H7 (cell line): ENCODE data around the gene SLC5A3. TPM values are rescaled to one million over a fixed set of nuclear protein-coding genes. Genes with fewer than 3 reads are reported as not detected.

Source experiments
- DNase-seq: peaks from one replicate; pipeline ENCODE4 v3.0.0; 2012
- H3K27me3 ChIP-seq: 2 replicates; pipeline ENCODE4 v1.6.0; 2011; ENCODE audit warnings: mild to moderate bottlenecking, low read length; ENCODE audit not compliant: control insufficient read depth, insufficient read depth
- H3K36me3 ChIP-seq: replicated peaks from 2 replicates; pipeline ENCODE4 v1.5.1; 2011; ENCODE audit warnings: low read length; ENCODE audit not compliant: control insufficient read depth, insufficient read depth
- H3K4me3 ChIP-seq: 2 replicates; pipeline ENCODE4 v1.5.1; 2011; ENCODE audit warnings: low read depth, mild to moderate bottlenecking, control low read depth, low read length, moderate library complexity; ENCODE audit not compliant: insufficient read depth
- total RNA-seq: library from RNA; depleted of rRNA; stranded (reverse); fragments of >200 nt; shearing (Covaris generic); gene quantifications from 2 replicates; pipeline ENCODE4 v1.2.3, GENCODE V29; 2014

The SLC5A3 gene
- total RNA-seq, 1 experiment from 2014 or later = 7.2 TPM

DNA sequence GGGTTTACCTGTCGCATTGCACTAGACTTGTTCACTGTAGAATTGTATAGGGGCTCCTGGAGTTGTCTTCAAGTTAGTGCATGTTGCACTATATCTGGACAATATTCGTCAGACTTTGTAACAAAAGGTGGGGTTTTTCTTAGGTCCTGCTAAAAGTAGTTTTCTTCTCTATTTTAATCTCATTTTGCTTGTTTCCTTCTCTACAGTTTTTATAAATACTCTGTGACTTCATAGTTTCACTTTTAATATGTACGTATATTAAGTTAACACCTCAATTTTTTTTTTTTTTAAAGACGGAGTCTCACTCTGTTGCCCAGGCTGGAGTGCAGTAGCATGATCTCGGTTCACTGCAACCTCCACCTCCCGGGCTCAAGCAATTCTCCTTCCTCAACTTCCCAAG lies 26.5 kb upstream of the SLC5A3 start:
- no peaks in the 10 kb centered on the region for H3K27me3 ChIP-seq
- no peak for DNase-seq
- H3K36me3 ChIP-seq = no peaks in the 10 kb centered on the region
- H3K4me3 ChIP-seq = no peak overlapping the region

DNA sequence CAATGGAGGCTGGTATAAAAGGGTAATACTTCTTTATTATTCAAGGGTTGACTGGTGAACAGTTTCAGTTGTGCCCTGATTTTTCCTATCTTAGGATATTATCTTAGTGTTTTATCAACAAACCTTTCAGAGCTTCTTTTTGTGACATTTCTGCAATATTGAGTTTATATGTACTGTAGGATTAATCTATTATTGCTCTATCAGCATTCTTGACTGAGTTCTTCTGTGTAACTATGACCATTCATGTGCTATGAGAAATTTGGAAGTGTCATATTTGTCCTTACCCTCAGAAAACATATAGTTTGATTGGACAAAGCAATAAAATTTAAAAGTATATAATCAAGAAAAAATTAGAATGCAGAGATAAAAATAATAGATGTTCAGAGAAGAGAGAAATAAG lies 25.5 kb upstream of the SLC5A3 start:
- no peaks in the 10 kb centered on the region for H3K36me3 ChIP-seq
- no peak for DNase-seq
- no peak overlapping the region for H3K4me3 ChIP-seq
- H3K27me3 ChIP-seq = no peaks in the 10 kb centered on the region

DNA sequence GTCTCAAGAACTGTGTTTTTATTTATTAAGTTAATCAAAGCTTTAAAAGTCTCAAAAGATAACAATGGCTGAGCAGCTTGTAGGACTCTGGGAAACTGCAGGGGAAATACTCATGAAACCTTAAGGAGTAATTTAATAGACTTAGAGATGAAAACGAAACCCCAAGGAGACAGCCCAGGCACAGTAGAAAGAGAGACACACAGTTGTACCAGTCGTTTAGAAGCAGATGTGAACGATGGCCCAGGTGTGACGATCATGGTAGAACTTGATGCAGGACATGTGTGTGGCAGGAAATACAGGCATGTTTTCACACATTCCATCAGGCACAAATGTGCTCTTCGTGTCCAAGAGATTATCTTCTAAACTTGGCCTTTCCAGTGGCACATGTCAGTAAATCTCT lies 21.2 kb upstream of the SLC5A3 start:
- H3K4me3 ChIP-seq = no peak overlapping the region
- no peaks in the 10 kb centered on the region for H3K27me3 ChIP-seq
- no peaks in the 10 kb centered on the region for H3K36me3 ChIP-seq
- no peak for DNase-seq

GRCh38 chr21:34054259-34054658 lies 19.1 kb upstream of the SLC5A3 start:
- no peak overlapping the region for H3K4me3 ChIP-seq
- no peaks in the 10 kb centered on the region for H3K27me3 ChIP-seq
- H3K36me3 ChIP-seq = no peaks in the 10 kb centered on the region
- DNase-seq = no peak

- H3K27me3 ChIP-seq = no peaks in the 10 kb centered on the region
- H3K4me3 ChIP-seq = no peak overlapping the region
- DNase-seq = no peak
- H3K36me3 ChIP-seq = no peaks in the 10 kb centered on the region
These were observed 17.8 kb upstream of the SLC5A3 start for GRCh38 chr21:34055615-34056014.

GRCh38 chr21:34061983-34062382 lies 11.4 kb upstream of the SLC5A3 start:
- Histone ChIP-seq H3K36me3 (no peaks in the 10 kb centered on the region), H3K4me3 (no peak overlapping the region), H3K27me3 (no peaks in the 10 kb centered on the region)
- DNase-seq = peak; percentile 52

GRCh38 chr21:34065027-34065426 lies 8.4 kb upstream of the SLC5A3 start:
- Histone ChIP-seq H3K36me3 (no peaks in the 10 kb centered on the region), H3K27me3 (no peaks in the 10 kb centered on the region), H3K4me3 (no peak overlapping the region)
- DNase-seq = no peak

DNA sequence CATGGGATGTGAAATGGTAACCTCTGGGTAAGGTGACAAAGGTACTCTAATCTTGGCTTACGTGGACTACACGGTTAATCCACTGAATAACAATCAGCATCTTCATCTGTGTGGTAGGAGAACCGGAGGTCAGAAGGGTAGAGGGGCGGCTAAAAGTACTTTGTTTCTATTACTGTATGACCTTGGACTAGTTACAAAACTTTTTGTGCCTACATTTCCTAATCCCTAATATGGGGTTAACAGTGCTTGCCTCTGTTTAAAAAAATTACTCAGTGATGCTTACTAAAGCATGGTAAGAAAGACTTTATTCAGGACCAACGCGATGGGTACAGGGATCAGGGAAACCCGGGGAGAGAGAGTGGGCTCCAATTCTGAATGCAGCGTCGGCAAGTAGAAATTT lies 1.7 kb upstream of the SLC5A3 start:
- H3K36me3 ChIP-seq = no peaks in the 10 kb centered on the region; the same call in 1 of the 2 replicates
- DNase-seq = no peak
- no peak overlapping the region for H3K4me3 ChIP-seq
- H3K27me3 ChIP-seq = peaks cover 5% of the 10 kb centered on the region

DNA sequence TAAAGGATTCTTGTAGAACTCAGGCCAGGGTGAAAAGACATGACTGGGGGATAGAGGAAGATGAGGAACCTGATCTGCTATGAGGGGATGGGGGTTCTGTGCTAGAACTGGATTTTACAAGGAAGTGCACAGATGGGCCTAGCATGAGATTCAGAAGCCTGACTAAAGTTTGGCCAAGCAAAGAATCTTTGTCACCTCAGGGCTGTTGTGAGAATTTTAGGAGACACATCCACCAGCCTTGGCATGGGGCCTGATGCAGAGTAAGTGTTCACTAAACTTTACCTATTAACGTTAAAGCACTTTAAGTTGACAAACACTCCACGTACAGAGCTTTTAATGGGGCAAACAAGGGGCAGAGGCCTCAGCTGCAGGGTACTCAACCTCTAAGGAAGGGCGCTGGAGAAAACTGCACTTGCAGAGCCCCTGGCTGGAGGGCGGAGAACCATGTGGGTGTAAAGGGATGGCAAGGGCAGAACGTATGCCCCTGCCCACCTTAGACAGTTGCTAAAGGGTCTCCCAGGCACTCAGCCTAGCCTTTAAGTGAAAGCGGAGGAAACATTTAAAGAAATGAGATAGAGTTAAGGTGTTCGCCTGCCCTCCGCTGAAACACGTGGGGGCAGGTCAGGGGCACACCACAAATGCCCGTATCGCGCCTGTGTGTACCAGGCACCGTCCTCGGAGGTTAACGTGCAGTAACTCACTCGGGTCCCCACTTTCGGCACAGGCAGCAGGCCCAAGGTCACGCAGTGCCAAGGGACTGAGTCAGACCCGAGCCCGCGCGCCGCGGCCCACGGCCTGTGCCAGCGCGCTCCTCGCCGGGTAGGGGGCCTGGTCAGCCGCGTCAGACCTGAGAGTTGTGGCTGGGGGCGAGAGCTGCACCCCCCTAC lies 990 bp upstream of the SLC5A3 start:
- peaks cover 5% of the 10 kb centered on the region for H3K27me3 ChIP-seq
- no peak for DNase-seq

GRCh38 chr21:34073749-34074282 lies 438 bp downstream of the SLC5A3 start:
- peak; percentile 76 for DNase-seq
- Histone ChIP-seq H3K27me3 (peaks cover 5% of the 10 kb centered on the region), H3K36me3 (peaks cover 2% of the 10 kb centered on the region; the same call in 1 of the 2 replicates), H3K4me3 (peak overlapping the region; percentile 86)

More for the DNA sequence above, 990 bp upstream of the SLC5A3 start:
- Histone ChIP-seq H3K4me3 (peak overlapping the region; percentile 57), H3K36me3 (no peaks in the 10 kb centered on the region; the same call in 1 of the 2 replicates)

GRCh38 chr21:34074283-34075090 lies 1.1 kb downstream of the SLC5A3 start:
- Histone ChIP-seq H3K4me3 (peak overlapping the region; percentile 86), H3K36me3 (peaks cover 2% of the 10 kb centered on the region; the same call in 1 of the 2 replicates), H3K27me3 (peaks cover 5% of the 10 kb centered on the region)
- DNase-seq = peak; percentile 47

DNA sequence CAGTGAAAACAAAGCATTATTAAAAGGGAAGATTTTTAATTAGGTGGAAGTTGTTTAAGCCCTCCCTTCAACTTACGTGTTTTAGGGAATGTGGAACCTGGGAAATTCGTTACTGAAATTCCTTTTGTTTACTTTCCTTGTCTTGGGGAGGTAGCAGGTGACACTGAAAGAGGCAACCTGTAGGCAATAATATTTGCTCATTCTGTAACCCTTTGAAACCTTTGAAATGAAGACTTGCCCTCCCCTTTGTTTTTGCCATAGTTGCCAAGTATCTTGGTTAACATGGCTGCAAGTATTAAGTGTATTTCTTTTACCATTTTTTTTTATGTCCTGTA lies 1.7 kb downstream of the SLC5A3 start:
- no peak for DNase-seq
- Histone ChIP-seq H3K36me3 (peaks cover 2% of the 10 kb centered on the region; the same call in 1 of the 2 replicates), H3K4me3 (no peak overlapping the region), H3K27me3 (peaks cover 5% of the 10 kb centered on the region)

GRCh38 chr21:34075760-34076660 lies 2.6 kb downstream of the SLC5A3 start:
- H3K4me3 ChIP-seq = no peak overlapping the region; the same call in 1 of the 2 replicates
- no peak for DNase-seq

DNA sequence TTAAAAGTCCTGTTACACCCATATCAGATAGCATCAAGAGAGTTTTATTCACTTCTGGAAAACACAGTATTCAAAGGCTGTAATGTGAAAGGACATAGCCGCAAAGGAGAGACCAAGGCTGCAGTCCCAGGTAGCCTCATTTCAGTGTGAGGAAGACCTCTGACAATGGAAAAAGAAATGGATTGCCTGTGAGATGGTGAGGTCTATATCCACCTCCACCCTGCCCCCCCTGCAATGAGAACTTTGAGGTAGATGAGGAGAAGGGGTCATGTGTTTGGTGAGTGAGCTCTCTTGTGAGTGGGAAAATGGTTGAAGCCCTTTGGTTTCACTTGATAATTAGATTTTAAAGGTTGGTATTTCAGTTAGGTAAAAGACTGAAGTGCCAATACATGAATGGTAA lies 3.5 kb downstream of the SLC5A3 start:
- Histone ChIP-seq H3K4me3 (no peak overlapping the region), H3K36me3 (peaks cover 2% of the 10 kb centered on the region; the same call in 1 of the 2 replicates), H3K27me3 (peaks cover 5% of the 10 kb centered on the region)
- no peak for DNase-seq

More at GRCh38 chr21:34075760-34076660, 2.6 kb downstream of the SLC5A3 start:
- peaks cover 5% of the 10 kb centered on the region for H3K27me3 ChIP-seq
- peaks cover 2% of the 10 kb centered on the region; the same call in 1 of the 2 replicates for H3K36me3 ChIP-seq
